Pons (tissue), 1 donor: ENCODE data around the gene EHBP1.
"Not testable (repeated sequence)": the region's sequence is repeated elsewhere in the genome, so short reads cannot be mapped to it uniquely, and the experiment has no call there.

ENCODE experiments used
- DNase-seq: peaks from one replicate; pipeline ENCODE4 v3.0.0-alpha.2; 2016; ENCODE audit warnings: low spot score

The EHBP1 gene

DNA sequence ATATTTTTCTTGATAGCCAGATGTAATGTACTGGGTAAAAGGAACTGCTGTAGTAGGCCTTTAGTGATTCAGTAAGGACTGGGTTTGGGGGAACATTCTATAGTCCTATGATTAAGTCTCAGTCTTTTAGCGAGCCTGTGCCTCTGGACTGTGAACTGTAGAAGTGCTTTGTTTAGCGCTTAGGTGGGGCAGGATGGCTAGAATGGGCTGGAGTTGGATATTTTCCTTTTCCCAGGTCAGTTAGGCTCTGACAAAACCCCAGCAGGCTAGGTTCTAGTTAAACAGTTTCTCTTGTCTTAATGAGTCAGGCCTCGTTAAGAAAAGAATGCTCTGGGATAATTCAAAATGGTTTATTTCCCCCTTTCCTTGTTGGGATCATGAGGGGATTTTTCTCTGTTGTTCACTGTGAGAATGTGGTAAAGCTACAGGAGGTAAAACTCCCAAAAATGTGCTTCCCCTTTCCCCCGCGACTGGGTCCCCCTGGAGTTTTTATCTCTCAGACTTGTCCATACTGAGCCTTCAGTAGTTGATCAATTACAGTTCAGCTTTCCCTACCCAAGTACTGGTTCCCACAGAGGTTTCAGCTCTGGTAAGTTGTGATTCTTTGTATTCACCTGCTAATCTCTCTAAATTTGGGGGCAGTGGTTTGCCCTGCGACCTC is 31.5 kb downstream of the EHBP1 start:
- no peak for DNase-seq

DNA sequence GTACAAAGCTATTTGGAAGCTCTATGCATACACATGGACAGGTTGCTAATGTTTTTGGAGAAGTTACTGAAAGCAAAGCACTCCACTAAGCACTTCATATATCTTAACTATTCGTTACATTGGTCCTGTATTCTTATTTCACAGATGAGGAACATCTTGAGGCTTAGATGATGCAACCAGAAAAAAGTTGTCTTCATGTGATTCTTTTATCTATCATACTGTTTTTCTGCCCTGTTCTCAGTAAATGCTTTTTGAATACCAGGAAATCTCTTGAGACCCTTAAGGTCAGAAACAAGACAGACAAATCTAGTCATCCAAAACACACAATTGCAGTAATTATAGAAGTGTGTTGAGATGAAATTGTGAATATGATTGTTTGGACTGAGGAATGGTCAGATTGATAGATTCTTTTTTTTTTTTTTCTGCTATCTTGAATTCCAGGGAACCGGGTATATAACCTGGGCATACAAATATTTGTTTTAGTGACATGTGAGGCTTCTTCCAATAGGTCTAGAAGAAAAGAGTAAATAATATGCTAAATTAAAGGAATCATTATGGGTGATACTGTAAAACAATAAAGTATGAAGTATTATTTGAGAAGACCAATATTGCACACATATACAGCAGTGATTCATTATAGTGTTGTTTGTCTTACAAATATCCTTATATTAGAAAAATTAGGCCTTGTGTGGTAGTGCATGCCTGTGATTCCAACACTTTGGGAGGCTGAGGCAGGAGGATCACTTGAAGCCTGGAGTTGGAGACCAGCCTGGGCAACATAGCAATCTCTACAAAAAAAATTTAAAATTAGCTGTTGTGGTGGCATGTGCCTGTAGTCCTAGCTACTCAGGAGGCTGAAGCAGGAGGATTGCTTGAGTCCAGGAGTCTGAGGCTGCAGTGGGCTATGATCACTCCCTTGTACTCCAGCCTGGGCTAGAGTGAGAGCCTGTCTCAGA is 33.7 kb downstream of the EHBP1 start:
- DNase-seq = no peak

DNA sequence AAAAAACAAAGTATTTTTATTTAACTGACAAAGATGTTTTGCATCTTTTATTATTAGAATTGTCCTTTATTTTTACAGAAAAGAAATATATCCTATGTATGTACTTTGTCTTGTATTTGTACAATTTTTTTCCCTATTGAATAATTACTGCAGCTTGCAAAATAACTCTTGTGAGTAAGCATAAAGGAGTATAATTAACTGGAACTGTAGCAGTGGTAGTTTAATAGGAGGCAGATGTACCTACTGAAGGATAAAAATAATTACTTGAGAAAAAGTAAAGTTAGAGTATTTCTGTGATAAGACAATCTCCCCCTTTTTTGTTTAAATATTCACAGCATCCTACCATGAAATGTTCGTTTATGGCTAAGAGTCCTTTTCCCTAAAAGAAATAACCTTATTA is 34.7 kb downstream of the EHBP1 start:
- no peak for DNase-seq

DNA sequence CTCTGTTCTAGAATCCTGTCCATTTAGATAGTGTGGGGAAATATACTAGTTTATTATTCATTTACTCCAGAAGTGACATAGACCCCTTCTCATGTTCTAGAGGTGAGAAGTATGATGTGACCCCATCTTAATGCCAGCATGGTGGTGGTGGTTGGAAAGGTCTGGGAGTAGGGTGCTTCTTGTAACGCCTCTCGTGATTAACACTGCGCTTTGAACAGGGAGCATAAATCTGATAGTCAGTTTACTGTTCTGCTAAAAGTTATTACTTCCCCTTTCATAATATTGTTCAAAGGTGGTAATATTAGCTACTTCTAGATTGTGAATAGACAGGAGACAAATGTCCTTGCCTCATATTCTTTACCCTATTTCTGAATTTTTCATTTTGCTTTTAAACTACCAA is 35.6 kb downstream of the EHBP1 start:
- DNase-seq = no peak

DNA sequence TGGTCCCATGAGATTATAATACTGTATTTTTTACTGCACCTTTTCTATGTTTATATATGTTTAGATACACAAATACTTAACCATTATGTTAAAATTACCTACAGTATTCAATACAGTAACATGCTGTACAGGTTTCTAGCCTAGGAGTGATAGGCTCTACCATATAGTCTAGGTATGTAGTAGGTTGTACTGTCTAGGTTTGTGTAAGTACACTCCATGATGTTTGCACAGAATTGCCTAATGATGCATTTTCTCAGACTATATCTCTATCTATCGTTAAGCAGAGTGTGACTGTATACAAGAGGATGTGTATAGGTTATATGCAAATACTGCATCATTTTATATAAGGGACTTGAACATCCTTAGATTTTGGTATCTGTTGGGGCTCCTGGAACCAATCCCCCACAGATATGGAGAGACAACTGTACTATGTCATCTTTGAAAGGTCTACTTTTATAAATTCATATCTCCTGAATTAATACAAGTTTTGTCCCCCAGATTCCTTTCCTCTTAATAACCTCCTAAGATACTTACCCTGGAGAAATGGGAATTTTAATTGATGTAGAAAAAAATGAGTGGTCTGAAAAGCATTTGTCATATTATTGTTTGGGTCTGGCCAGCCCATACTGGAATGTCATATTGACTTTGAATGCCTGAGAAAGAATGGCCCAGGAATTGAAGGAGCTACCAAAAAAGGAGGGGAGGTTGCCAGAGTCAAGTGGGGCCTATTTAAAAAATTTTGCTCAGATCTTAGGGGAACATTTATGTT is 36.6 kb downstream of the EHBP1 start:
- no peak for DNase-seq

DNA sequence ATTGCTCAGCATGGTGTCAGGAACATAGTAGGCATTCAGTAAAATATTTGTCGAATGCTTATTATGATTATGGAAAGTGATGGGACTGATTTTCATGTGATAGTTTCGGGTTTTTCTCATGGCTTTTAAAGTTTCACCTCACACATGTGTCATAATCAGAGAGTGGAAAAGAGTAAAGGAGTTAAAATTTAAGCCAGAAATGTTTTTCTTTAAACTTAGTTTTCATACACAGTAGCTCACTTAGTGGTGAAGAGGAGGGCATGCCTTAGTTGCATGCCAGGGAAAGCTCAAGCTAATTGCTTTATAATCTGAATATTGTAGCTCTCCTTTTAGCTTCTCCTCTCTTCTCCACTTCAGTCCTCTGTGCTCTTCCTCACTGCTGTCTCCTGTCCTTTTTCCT is 38.0 kb downstream of the EHBP1 start:
- no peak for DNase-seq

DNA sequence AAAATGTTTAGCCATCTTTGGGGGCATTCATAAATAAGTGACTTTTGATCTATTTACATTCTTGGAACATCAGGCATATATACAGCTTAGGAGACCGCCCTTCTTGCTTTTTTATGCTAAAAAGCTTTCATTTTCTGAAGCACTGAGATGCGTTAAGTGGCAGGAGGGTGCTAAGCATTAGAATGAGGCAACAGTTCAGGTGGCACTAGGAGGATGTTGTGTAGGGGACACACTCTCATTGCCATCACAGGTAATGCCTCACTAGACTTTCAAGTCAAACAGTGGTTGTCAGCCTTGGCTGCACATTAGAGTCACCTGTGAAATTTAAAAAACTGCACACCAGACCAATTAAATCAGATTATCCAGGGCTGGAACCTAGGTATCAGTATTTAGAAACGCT is 39.1 kb downstream of the EHBP1 start:
- no peak for DNase-seq

DNA sequence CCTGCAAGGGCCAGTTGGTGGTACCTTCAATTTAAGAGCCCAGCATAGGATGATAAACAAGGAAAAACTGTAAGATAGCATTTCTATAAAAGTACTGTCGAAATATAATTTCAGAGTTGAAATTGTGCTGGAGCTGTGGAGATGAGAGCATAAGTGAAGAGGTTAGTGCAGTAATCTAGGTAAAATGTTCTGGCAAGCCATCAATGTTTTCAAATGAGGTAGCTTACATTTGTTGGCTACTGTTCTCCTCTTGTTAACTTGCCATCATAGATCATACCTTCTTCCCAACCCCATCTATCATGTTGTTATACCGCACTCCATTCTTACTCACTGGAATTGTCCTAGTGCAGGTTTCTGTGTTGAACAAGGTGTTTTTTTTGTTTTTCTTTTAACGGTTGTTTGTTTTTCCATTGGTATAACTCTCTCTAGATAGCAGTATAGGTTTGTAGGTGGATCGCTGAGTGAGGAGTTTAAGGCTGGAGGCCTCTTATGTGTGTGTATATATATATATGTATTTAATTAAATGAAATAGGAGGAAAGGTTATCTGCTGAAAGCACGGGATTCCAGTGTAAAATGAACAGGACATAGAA is 40.5 kb downstream of the EHBP1 start:
- no peak for DNase-seq

DNA sequence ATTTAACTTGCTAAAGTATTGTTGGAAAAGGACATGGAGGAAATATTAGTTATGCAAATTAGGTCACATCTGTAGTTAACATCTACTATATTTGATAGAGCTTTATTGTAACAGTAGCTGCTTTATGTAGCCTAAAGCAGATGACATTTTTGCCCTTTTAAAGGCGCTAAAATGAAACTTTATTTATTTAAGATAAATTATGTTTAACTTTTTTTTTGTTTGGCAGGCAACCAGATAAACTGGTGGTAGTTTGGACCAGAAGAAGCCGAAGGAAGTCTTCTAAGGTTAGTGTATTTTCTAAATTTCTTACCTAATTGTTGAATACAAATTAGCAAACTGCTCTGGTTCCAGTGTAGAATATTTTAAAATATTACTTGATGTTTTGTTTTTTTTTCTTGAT is 41.7 kb downstream of the EHBP1 start:
- DNase-seq = no peak

DNA sequence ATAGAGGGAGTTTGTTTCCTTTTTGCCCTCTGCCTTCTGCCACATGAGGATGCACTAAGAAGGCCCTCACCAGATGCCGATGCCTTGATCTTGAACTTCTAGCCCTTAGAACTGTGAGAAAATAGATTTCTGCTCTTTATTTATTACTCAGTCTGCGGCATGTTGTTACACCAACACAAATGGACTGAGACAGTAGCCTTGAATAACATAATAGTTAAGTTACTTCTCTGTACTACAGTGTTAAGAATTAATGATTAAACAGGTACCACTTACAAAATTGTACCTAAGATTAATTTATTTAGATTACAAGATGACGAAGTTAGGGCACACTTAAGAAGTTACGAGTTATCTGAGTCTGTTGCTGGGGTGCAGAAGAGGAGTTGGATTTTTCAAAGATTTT is 42.4 kb downstream of the EHBP1 start:
- DNase-seq = no peak

DNA sequence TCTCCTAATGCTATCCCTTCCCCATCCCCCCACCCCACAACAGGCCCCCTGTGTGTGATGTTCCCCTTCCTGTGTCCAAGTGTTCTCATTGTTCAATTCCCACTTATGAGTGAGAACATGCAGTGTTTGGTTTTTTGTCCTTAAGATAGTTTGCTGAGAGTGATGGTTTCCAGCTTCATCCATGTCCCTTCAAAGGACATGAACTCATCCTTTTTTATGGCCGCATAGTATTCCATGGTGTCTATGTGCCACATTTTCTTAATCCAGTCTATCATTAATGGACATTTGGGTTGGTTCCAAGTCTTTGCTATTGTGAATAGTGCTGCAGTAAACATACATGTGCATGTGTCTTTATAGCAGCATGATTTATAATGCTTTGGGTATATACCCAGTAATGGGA is 43.6 kb downstream of the EHBP1 start:
- not testable (repeated sequence) for DNase-seq

DNA sequence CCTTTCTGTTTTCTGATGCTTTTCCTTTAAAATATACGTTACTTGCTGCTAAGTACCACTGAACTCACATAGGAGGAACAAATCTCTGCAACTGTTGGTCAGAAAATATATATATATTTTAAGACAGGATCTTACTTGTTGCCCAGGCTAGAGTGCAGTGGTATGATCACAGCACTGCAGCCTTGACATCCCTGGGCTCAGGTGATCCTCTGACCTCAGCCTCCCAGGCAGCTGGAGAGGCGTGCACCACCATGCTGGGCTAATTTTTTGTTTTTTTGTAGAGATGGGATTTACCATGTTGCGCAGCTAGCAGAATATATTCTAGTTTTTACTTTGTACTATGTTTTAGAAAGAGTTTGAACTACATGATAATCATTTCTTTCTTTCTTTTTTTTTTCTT is 51.5 kb downstream of the EHBP1 start:
- no peak for DNase-seq

DNA sequence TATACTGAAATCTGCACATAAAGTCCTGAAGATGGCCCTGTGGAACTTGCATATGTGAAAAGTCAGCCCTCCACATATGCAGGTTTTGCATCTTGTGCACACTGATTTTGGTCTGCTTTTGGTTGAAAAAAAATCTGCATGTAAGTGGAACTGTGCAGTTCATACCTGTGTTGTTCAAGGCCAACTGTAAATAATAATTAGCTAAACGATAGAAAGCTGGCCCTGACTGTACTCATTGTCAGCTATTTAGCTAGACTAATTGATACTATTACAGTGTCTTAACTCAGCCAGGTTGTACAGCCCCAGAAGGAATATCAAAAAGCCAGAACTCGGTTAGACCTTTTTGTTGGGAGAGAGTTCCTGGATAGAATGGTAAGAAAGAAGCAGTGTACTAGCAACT is 54.5 kb downstream of the EHBP1 start:
- DNase-seq = no peak

DNA sequence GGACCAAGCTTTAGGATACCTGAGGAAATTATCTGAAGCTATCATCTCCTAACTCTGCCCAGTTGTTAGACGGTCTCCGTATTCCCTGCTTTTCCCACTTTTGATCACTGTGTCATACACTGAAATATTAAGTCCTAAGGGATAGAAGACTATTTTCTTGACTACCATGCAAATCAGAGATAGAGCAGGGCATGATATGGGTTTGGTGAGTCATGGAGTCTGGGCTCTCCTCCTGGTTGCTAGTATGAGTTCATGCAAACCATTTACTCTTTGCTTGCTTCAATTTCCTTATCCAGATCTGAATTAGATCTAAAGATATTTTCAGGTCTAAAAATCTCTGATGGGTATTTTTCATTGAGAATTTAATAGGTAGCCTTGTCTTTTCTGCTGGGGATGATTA is 55.0 kb downstream of the EHBP1 start:
- DNase-seq = no peak

DNA sequence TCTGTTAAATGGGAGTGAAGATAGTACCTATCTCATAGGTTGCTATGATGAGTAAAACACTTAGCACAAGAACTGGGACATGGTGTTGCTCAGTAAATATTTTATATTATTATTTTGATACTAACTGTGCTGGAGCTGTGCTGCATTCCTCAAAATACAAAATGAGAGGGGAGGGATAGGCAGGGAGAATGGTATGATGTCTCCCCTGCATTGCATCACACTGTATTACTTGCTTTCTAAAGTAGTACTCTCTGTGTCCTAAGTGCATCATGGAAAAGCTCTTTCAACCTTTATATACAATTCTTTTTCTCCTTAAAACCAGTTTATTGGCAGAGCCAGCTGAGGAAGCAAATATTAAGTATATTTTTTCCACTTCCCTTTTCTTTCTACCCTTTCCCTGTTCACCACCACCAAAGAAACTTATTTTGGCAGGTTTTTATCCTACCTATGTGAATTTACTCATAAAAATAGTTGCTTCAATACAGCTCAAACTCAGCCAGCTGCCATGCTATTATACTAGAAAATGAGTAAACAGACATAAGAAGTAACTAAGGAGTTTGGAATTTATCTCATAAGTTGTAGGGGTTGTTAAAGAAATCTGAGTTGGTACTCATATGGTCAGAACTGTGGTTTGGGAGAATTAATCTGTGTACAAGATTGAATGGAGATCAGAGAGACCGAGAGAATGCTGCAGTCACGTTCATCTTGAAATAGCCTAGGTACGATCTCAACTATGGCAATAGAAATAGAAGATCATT is 60.3 kb downstream of the EHBP1 start:
- DNase-seq = no peak

DNA sequence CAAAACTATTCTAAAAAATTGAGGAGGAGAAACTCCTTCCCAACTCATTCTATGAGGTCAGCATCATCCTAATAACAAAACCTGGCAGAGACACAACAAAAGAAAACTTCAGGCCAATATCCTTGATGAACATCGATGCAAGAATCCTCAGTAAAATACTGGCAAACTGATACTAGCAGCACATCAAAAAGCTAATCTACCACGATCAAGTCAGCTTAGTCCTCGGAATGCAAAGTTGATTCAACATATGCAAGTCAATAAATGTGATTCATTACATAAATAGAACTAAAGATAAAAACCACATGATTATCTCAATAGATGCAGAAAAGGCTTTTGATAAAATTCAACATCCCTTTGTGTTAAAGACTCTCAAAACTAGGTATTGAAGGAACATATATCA is 63.1 kb downstream of the EHBP1 start:
- DNase-seq = no peak

DNA sequence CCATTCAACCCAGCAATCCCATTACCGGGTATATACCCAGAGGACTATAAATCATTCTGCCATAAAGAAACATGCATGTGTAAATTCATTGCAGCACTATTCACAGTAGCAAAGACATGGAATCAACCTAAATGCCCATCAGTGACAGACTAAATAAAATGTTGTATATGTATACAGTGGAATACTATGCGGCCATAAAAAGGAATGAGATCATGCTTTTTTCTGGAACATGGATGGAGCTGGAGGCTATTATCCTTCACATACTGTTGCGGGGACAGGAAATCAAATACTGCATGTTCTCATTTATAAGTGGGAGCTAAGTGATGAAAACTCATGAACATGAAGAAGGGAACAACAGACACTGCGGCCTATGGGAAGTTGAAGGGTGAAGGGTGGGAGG is 65.1 kb downstream of the EHBP1 start:
- no peak for DNase-seq

DNA sequence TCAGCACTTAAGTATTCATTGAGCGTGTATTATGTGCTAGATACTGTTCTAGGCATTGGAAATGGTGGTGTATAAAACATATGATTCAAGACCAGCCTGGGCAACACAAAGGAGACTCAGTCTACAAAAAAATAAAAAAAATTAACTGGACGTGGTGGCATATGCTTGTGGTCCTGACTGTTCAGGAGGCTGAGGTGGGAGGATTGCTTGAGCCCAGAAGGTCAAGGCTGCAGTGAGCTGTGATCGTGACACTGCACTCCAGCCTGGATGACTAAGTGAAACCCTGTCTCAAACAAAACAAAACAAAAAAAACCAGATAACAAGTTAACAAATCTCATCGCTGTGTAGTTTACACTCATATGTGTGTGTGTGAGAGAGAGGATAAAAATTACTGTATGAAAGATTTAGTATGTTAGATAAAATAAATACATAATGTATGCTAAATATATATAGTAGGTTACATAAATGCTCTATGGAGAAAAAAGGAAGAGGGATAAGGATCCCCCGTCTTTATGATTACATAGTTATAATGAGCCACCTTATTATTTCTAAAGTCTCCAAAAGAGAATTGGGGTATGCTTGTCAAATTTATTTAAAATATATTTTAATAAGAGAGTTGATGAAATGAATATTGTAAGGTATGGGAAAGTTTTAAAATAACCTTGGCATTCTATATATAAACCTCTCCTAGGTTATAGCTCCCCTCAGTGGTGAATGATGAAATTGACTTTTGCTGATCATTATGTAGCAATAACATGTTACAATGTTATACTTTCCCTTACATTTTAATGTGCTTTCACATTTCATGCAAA is 69.2 kb downstream of the EHBP1 start:
- DNase-seq = peak; percentile 56

DNA sequence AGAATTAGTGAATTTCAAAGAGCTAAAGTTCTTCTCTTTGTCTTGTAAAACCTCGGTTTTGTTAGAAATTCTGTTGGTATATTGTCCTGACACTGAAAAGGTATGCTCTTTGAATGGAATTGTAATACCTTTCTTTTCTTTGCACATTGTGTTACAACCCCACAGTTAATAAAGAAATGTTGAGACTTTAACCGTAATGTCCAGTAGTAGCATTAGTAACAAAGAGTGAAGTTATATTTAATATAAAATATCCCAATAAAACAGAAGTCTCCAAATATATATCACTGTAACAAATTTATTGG is 69.8 kb downstream of the EHBP1 start:
- DNase-seq = no peak

DNA sequence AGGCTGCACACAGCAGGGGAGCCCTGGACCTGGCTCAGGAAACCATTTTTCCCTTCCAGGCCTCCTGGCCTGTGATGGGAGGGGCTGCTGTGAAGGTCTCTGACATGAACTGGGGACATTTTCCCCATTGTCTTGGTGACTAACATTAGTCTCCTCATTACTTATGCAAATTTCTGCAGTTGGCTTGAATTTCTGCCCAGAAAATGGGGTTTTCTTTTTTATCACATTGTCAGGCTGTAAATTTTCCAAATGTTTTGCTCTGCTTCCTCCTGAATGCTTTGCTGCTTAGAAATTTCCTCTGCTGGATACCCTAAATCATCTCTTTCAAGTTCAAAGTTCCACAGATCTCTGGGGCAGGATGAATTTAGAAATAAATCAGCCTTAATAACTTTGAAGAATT is 78.2 kb downstream of the EHBP1 start:
- DNase-seq = no peak

DNA sequence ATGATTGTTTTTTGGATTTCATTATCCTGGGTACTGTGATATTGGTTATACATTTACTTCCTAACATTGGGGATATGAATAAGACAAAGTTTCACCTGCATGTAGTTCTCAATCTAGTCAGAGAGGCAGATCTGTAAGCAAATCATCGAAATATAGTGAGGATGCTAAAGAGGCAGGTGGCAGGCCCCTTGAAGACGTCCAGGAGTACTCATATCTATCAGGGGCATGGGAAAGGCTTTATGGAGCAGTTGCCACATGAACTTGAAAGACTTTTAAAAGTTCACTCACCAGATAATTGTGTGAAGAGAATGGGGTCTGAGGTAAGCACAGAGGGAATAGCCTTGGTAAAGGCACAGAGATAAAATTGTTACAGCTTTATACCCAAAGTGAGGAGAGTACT is 78.8 kb downstream of the EHBP1 start:
- DNase-seq = no peak
